C4-2B (cell line): ENCODE data around the gene MAFF.

Source experiments
- H3K27ac ChIP-seq: fragments of 450-650 bp; 2 replicates; pipeline ENCODE4 v1.5.1; 2017
- ZFX ChIP-seq: fragments of 450-650 bp; IDR thresholded peaks from 2 replicates; pipeline ENCODE4 v1.6.1; 2017
- TF ChIP-seq, protein P1 (sequence below): fragments of 450-650 bp; conservative IDR thresholded peaks from 2 replicates; pipeline ENCODE4 v1.5.1; 2017; ENCODE audit warnings: mild to moderate bottlenecking

MAFF gene

DNA sequence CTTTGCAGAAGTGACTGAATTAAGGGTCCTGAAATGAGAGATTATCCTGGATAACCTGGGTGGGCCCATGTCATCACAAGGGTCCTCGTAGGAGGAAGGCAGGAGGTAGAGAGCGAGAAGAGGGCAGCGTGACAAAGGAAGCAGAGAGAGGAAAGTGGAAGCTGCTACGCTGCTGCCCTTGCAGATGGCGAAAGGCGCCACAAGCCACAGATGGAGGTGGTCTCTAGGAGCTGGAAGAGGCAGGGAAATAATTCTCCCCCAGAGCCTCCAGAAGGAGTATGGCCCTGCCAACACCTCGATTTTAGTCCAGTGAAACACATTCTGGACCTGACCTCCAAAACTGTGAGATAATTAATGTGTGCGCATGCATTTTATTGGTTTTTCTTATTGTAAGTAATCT, 57.6 kb downstream of the MAFF start:
- H3K27ac ChIP-seq: no peak overlapping the region
- TF ChIP-seq, protein P1, sequence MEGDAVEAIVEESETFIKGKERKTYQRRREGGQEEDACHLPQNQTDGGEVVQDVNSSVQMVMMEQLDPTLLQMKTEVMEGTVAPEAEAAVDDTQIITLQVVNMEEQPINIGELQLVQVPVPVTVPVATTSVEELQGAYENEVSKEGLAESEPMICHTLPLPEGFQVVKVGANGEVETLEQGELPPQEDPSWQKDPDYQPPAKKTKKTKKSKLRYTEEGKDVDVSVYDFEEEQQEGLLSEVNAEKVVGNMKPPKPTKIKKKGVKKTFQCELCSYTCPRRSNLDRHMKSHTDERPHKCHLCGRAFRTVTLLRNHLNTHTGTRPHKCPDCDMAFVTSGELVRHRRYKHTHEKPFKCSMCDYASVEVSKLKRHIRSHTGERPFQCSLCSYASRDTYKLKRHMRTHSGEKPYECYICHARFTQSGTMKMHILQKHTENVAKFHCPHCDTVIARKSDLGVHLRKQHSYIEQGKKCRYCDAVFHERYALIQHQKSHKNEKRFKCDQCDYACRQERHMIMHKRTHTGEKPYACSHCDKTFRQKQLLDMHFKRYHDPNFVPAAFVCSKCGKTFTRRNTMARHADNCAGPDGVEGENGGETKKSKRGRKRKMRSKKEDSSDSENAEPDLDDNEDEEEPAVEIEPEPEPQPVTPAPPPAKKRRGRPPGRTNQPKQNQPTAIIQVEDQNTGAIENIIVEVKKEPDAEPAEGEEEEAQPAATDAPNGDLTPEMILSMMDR: no peak
- TF ChIP-seq ZFX: no peak

DNA sequence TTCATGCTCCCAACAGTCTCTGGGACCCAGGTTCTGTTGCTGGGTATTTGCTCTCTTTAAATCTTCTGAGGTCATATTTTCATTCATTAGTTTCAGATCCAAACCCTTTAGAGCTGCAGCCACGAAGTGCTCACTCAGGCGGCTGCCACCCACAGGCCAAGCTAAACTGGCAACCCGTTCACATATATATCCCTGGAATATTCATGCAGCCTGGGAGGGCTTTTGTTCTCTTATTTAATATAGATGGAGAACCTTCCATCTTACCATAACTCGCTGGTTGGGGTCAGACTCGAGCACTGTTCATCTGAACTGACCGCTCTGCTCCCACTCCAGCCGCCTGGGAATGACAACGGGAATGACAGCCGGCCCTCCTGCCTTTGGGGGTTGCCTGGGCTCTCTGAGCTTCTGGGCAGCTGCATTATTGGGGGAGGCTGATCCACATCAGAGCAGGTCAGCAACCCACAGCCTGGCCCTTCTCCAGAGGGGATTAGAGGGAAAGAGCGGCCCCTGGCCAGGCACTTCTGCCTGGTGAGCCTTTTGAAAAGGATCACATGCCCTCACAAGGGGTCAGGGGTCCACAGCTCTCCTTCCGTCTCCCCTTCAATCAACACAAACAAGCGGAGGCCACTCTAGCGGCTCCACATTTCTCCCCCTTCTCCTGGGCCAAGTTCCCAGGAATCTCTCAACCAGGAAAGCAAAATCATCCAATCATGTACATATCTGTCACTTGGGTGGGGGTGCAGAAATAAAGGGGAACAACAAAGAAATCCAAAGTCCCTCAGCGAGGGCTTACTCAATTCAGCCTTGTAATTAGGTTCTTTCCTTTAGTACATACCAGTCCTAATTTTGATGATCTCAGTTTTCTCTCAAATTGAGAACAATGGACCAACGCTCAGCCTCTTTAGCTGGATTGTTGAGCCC, 59.2 kb downstream of the MAFF start:
- no peak overlapping the region for H3K27ac ChIP-seq
- TF ChIP-seq, protein P1: no peak
- TF ChIP-seq ZFX: no peak

DNA sequence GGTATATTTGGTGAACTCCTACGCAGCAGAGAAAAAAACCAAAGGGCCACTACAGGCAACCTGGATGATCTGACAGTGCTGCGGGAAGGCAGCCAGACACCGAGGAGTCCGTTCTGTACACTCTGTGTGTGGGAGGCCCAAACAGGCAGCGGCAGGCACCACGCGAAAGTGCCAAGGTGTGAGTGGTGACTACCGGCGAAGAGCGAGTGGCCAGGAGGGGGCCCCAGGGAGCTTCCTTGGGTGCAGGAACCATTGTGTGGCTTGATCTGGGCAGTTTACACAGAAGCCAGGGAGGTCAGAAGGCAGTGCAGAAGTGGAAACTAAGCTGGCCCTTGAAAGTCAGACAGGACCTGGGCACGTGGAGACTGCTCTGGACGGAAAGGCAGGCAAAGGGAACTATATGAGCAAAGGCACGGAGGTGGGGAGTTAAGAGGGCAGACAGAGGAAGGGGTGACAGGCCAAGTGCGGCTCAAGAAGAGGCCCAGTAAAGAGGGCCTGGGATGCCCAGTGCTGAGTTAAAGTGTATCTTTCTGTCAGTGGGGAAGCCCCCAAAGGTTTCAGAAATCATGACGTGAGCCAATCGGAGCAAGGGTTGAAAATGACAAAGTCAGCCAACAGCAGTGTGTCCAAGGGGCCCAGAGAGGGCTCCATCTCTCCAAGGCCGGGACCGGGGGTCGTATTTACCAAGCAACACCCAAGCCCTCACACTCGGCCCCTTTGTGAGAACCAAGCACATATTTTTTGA, 60.4 kb downstream of the MAFF start:
- H3K27ac ChIP-seq: no peak overlapping the region
- TF ChIP-seq ZFX: no peak
- TF ChIP-seq, protein P1: no peak; the same call in 1 of the 2 replicates

DNA sequence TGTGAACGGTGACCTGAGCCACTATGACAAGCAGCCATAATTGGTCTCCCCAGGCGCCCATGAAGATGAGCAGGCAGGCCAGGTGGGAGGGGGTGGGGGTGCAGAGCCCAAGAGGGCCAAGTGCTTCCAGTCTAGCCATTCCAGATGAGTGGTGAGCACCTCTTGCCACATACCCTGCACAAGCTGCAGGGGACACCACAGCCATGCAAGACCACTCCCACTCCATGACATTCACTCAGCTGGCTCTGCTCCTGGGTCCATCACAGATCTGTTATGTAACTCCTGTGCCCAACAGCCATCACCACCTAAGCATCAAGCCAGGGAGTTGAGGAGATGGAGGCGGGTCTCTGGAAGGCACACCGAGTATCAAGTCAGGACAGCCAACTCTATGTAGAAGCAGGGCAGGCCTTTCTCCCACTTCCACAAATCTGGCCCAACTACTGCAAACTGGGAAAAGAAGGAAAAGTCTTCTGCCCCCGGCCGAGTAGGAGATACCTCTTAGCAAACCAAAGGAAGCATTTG, 62.6 kb downstream of the MAFF start:
- no peak for TF ChIP-seq ZFX
- TF ChIP-seq, protein P1: no peak

More for the DNA sequence above, 62.6 kb downstream of the MAFF start:
- no peak overlapping the region for H3K27ac ChIP-seq
